G401.6 (cell line): ENCODE results near the gene DYNAP.
A peak's percentile ranks its signal among the peaks of the same experiment; 100 is the strongest.

Experiments
- FAIRE-seq: peaks from 2 replicates; lab custom pipeline; 2012; peaks lifted over from hg19 to GRCh38; lab: Jason Lieb, UNC

The DYNAP gene

GRCh38 chr18:54590945-54591344 lies at the start of gene DYNAP:
DYNAP (plus strand) TSS chr18:54591245; CDS start chr18:54591283, 38 bp downstream.
- no peak for FAIRE-seq

- FAIRE-seq, result no peak
Observed at GRCh38 chr18:54551590-54551989, 39.5 kb upstream of the DYNAP start.

GRCh38 chr18:54555286-54555685 lies 35.8 kb upstream of the DYNAP start:
- FAIRE-seq, result no peak

- no peak for FAIRE-seq
Observed at GRCh38 chr18:54555996-54556395, 35.0 kb upstream of the DYNAP start.

- no peak for FAIRE-seq
Observed at GRCh38 chr18:54557958-54558357, 33.1 kb upstream of the DYNAP start.

- FAIRE-seq, result peak; percentile 69
Observed at GRCh38 chr18:54558609-54559585, 32.1 kb upstream of the DYNAP start.

GRCh38 chr18:54561706-54562267 lies 29.3 kb upstream of the DYNAP start:
- FAIRE-seq, result no peak

GRCh38 chr18:54580202-54580729 lies 10.8 kb upstream of the DYNAP start:
- FAIRE-seq, result no peak

- peak; percentile 83 for FAIRE-seq
Observed at GRCh38 chr18:54584065-54584464, 7.0 kb upstream of the DYNAP start.

- no peak for FAIRE-seq
Observed at GRCh38 chr18:54585743-54586142, 5.3 kb upstream of the DYNAP start.

- no peak for FAIRE-seq
Observed at GRCh38 chr18:54604211-54604610, 13.2 kb downstream of the DYNAP start.

GRCh38 chr18:54606835-54607212 lies 15.8 kb downstream of the DYNAP start:
- FAIRE-seq, result no peak

GRCh38 chr18:54607213-54608027 lies 16.4 kb downstream of the DYNAP start:
- FAIRE-seq, result no peak

- no peak for FAIRE-seq
Observed at GRCh38 chr18:54608028-54608642, 17.1 kb downstream of the DYNAP start.

GRCh38 chr18:54611816-54612215 lies 20.8 kb downstream of the DYNAP start:
- FAIRE-seq, result no peak

GRCh38 chr18:54612237-54612636 lies 21.2 kb downstream of the DYNAP start:
- no peak for FAIRE-seq

- FAIRE-seq, result no peak
Observed at GRCh38 chr18:54613174-54613573, 22.1 kb downstream of the DYNAP start.

GRCh38 chr18:54616220-54616848 lies 25.3 kb downstream of the DYNAP start:
- FAIRE-seq, result no peak

GRCh38 chr18:54622084-54622483 lies 31.0 kb downstream of the DYNAP start:
- no peak for FAIRE-seq

- FAIRE-seq, result no peak
Observed at GRCh38 chr18:54626779-54627178, 35.7 kb downstream of the DYNAP start.

- no peak for FAIRE-seq
Observed at GRCh38 chr18:54630963-54631362, 39.9 kb downstream of the DYNAP start.

- FAIRE-seq, result no peak
Observed at GRCh38 chr18:54636217-54636616, 45.2 kb downstream of the DYNAP start.
